NCI-H2196 (cell line): ENCODE results near the gene GLG1.

Experiments used
- DNase-seq: peaks from one replicate; lab custom pipeline; 2025; ENCODE audit not compliant: unreplicated experiment; lab: John Stamatoyannopoulos, UW

GLG1 gene

DNA sequence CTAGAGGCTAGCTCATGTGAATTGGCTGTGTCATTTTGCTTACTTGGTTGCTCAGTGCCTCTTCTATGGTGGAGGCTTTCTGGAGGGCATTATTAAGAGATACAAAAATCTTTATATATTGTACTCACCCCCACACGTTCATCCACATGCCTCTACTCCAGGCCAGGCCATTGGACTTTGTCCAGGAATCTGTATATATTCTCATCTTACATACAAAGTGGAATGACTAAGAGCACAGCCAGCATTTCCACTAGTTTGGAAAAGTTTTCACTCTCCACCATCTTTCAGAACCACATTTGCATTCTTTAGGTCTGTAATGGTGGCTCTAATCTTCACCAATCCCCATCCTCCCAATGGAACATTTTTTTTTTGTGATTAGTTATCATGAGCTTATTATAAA lies 4.8 kb upstream of the GLG1 start:
- no peak for DNase-seq

GRCh38 chr16:74608944-74609343 lies 2.0 kb upstream of the GLG1 start:
- no peak for DNase-seq

DNA sequence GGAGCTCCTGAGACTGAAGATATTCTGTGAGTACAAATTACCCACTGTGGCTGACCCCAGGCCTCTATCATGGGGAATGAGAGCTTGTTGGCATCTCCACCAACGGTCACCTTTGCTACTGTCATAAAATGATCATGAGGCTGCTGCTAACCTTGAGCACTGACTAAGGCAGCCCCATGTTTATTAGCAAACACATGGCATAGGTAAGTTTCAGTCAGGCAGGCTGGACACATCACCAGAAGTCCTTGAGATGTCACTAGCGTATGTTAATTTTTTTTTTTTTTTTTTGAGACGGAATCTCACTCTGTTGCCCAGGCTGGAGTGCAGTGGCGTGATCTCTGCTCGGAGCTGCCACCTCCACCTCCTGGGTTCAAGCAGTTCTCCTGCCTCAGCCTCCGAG lies 1.5 kb upstream of the GLG1 start:
- DNase-seq, result no peak

DNA sequence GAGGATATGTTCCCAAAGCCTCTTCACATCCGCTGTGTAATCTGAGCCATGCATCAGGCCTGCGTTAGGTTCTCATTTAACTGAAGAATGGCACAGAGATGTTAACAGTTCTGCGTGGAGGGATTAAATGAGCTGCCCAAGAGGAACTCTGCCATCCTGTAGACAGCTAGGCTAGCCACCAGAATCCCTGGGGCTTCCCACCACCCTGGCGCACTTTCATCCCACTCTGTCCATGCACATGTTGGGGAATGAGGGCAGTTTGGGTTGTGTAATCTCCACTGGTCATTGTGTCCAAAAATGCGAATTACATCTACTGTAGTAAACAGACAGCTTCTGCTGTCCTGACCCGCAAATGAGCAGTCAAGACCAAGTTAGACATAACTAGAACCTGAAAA lies 1.0 kb upstream of the GLG1 start:
- DNase-seq, result no peak

DNA sequence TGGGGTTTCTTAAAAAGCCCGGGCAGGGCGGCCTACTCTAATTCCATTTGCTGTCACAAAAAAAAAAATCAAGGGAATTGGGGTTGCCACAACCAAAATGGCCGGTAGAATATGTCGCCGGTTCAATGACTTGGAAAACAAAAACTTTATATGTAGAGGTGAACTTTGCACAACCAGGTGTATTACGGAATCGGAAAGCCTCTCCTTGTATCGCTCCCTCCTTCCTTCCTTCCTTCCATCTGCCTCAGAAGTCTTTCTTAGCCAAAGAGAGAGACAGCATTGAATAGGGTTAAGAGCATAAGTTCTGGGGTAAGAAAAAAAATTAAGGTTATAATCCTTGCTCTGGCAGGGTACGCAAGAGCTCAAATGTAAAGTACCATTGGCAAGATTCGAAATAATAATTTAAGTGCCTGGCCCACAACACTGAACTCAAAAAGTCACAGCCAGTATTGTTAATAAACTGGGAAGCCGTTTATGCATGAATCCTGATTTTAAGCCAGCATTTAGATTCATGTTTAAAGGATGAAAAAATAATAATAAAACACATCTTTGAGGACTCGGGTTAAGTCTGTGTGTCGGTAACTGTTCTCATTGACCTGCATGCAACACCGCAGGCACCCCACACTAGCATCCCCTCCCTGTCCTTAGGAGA lies 522 bp upstream of the GLG1 start:
- DNase-seq, result no peak

DNA sequence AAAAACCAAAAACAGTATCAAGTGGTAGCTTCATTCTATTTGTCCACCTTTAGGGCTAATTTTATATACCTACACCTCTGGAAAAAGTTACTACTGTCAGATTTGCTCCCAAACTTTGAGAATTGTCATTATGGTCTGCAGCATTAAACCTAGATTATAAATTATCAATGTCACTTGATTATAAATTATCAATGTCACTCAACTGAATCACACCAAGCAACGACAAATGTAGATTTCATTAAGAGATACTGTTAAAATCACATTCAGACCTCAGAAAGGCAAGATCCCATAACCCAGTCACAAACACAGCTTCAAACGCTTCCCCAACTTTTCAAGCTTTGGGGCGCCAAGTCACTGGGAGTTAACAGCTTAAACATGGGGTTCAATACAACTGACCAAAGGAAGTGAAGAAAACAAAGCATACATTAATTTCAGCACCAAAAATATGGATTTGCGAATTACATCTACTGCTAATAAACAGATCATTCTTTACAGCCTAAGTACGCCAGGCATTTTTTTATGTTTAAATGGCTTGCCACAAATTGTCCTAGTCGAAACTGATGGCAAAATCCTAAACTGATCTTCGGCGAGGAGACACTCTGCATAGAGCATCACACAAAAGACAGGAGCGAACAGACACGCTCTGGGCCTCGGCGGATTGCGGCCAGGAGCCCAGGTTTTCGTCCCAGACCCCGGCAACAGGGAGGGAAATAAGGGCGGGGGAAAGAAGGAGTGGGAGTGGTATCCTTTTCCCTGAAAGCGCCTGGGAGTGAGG lies 981 bp downstream of the GLG1 start:
- no peak for DNase-seq

GRCh38 chr16:74605332-74605731 lies 1.6 kb downstream of the GLG1 start:
- DNase-seq, result no peak

DNA sequence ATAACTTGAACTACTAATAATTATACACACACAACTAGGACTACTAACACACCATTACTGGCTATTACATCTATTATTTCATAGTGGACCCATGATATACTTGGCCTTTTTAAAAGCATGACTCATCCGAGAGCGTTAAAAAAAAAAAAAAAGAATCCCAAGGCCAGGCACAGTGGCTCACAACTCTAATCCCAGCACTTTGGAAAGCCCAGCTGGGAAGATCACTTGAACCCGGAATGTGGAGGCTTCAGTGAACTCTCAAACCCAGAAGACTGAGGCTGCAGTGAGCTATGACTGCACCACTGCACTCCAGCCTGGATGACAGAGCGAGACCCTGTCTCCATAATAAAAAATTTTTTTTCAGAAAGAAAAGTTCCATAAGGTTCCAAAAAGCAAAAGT lies 3.1 kb downstream of the GLG1 start:
- DNase-seq, result no peak

- no peak for DNase-seq
Observed at GRCh38 chr16:74601126-74601871, 5.6 kb downstream of the GLG1 start.

- no peak for DNase-seq
Observed at GRCh38 chr16:74596586-74596985, 10.3 kb downstream of the GLG1 start.

DNA sequence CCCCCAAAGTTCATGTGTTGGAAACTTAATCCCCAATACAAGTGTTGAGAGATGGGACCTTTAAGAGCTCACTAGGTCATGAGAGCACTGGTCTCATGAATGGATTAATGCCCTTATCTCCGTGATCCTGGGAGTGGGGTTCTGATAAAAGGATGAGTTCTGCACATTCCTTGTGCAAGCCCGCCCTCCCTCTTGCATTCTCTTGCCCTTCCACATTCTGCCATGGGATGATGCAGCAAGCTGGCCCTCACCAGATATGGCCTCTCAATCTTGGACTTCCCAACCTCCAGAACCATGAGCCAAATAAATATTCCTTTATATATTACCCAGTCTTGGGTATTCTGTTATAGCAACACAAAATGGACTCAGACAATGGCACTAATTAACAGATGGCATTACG lies 14.1 kb downstream of the GLG1 start:
- DNase-seq, result no peak

DNA sequence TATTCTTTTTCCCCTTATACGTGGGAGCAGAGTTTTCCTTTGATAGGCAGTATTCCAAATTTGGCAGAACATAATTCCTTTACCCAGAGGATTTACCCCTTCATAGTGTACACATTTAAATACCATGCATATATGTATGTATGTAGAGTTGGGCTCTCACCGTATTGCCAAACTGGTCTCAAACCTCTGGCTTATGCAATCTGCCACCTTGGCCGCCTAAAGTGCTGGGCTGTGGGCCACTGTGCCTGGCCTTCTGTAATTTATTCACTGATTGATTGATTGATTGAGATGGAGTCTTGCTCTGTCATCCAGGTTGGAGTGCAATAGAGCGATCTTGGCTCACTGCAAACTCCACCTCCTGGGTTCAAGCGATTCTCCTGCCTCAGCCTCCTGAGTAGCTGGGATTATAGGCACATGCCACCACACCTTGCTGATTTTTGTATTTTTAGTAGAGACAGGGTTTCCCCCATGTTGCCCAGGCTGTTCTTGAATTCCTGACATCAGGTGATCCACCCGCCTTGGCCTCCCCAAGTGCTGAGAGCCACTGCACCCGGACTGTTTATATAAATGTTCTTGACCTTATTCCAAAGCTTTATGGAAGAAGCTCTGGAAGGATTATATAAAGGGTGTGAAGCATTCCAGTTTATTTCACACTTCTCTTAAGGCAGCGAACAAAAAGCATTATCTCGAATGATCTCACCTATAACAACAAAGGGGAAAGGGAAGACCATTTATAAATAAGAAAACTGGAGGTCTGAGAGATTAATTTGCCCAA lies 14.9 kb downstream of the GLG1 start:
- no peak for DNase-seq

DNA sequence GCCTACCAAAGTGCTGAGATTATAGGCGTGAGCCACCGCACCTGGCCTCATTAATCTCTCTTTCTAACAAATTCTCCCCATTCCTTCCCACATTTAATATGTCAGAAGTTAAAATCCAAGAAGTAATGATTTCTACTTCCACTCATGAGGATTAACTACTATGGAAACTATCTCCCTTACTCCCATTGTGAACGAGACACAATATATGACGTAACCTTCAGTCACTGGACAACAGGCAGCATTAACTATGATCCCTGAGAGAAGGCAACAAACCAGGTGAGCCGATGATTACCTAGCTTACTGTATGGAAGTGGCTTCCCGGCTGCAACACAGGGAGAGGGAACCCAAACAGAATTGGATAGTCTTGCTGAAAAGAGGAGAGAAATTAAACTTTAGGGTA lies 20.0 kb downstream of the GLG1 start:
- no peak for DNase-seq

DNA sequence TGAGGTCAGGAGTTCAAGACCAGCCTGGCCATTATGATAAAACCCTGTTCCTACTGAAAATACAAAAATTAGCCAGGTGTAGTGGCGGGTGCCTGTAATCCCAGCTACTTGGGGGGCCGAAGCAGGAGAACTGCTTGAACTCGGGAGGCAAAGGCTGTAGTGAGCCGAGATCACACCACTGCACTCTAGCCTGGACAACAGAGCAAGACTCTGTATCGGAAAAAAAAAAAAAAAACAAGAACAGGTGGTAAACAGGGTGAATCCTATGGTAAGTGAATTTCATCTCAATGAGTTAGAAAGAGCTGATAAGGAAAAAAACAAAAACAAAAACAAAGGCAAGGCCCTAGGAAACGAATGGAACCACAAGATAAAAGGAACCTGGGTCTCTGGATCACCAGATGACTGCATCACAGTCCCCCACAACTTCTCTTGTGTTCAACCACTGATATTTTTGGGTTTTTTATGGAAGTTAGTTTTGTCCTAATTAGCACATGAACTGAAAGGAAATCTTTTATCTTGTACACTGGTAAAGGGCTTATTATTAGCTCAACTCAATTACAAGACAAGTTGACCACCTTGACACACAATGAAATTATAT lies 21.0 kb downstream of the GLG1 start:
- DNase-seq, result no peak

- DNase-seq, result no peak
Observed at GRCh38 chr16:74583926-74584666, 22.8 kb downstream of the GLG1 start.

GRCh38 chr16:74582970-74583369 lies 23.9 kb downstream of the GLG1 start:
- DNase-seq, result no peak

GRCh38 chr16:74580833-74581232 lies 26.1 kb downstream of the GLG1 start:
- DNase-seq, result no peak

- DNase-seq, result no peak
Observed at GRCh38 chr16:74578838-74579237, 28.1 kb downstream of the GLG1 start.

GRCh38 chr16:74578433-74578832 lies 28.5 kb downstream of the GLG1 start:
- DNase-seq, result no peak

DNA sequence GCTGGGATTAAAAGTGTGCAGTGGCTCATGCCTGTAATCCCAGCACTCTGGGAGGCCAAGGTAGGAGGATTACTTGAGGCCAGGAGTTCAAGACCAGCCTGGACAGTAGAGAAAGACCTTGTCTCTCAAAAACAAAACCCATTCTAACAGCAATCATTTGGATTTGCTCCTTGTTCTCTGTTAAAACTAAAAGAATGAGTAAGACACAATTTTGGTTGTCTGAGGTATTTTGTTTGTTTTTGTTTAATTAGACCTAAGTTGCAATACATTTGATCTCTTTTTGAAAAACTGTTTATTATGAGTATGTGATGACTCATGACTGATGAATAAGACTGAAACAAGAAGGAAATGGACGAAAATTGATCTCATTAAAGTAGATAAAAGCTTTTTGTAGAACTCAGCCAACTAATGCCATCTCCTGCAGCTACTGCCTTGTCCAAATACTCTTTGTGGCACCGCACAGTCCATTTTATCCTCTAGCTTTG lies 29.0 kb downstream of the GLG1 start:
- DNase-seq, result no peak
